Stimulated activated CD8-positive, alpha-beta memory T cell treated with anti-CD3 and anti-CD28 coated beads, Interleukin-4, amount 100 ng/mL, for 24 hours (primary cell): Measurements from ENCODE around the gene ANKRD11.
"Not testable (repeated sequence)": the region's sequence is repeated elsewhere in the genome, so short reads cannot be mapped to it uniquely, and the experiment has no call there.

Source experiments
- DNase-seq: peaks from one replicate; pipeline ENCODE4 v3.0.0-alpha.2; 2020; ENCODE audit warnings: low read depth

Gene ANKRD11

DNA sequence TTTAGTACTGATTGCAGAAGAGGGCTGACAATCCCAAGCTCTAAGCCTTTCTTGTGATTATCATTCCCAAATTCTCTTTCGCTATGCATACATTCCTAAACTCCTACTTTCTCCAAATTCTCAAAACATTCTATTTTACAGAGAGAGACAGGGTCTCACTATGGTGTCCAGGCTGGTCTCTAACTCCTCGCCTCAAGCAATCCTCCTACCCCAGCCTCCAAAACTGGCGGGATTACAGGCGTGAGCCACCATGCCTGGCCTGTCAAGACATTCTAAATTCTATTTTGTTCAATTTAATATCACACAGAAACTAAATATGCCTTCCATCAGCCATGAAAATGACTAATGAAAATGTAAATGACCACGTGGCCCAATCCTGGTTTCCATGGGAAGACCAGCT lies 39.8 kb downstream of the ANKRD11 start:
- DNase-seq = no peak

DNA sequence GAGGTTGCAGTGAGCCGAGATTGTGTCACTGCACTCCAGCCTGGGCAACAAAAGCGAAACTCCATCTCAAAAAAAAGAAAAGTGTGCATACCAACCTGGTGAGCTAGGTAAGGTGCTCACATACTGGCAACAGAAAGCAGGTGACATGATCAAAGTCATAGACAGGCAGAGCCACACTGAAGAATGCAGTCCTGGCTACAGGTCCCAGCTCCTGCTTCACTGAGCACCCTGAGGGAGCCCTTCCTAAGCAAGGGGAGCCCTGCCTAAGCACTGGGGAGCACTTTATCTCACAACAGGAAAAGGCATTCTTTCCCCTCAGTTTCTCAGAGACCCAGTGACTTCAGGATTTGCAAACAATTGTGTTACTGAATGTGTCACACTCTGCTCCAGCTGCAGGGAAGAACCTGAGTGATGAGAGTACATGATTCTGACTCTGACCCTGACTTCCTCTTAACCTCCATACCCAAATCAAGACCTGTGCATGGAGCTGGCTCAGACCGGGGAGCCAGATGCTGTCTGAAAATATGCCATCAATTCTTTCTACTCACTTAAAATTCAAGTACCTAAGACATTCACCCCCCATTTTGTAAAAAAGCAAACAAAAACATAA lies 40.5 kb downstream of the ANKRD11 start:
- DNase-seq = no peak

DNA sequence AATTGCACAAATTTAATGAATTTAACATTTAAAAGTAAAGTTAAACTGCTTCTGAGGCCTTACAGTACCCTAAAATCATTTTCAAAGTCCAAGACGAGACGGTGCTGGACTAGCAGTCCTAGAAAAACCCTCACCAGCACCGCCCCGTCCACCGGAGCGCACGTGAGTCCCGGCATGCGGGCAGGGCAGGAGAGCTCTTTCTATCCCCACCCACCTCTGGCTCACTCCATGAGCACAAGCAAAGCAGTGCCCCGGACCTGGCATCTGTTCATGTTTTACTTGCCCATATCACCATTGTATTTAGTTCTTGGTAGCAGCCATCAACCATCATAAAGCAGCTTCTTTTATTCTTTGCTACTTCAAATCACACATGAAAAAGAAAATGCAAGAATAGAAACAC lies 41.7 kb downstream of the ANKRD11 start:
- no peak for DNase-seq

DNA sequence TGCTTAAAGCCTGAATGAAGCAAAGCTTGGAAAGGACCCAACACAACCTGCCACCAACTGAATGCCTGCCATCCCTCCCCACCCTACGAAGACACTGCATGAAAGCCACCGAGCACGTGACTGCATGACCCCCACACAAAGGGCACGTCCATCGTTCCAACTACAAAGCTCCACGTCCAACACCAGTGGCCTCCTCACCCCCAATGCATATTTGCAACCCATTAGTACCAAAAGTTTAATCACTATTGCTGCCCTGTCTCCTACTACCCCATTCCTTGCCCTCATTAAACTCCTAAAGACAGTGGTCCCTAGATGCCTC lies 43.4 kb downstream of the ANKRD11 start:
- no peak for DNase-seq

DNA sequence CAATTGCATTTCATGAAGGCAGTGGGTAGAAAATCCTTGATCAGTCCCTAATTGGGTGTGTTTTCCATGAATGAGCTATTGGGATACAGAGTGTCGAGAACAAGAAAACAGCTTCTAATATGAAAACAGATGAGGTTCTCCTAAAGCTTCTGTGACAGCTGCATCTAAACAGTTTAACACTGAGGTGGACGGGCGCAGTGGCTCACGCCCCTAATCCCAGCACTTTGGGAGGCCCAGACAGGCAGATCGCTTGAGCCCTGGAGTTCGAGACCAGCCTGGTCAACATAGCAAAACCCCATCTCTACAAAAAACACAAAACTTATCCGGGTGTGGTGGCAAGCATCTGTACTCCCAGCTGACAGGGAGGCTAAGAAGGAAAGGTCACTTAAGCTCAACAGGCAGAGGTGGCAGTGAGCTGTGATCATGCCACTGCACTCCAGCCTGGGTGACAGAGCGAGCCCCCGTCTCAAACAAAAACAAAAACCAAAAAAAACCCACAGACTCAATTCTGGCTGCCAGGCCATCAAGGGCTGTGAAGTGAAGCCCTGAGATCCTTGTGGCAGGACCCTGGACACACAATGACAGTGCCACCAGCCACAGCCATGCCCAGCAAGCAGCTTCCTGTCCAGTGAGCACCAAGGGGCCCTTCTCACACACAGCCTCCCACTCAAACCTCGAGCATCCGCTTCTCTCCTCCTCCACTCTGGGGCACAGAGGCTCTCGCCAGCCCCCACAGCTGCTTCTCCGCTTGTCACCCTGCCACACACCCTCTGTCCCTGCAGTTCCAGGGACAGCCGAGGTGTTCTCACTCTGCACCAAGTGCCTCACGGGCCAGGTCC lies 44.0 kb downstream of the ANKRD11 start:
- peak; percentile 26 for DNase-seq

DNA sequence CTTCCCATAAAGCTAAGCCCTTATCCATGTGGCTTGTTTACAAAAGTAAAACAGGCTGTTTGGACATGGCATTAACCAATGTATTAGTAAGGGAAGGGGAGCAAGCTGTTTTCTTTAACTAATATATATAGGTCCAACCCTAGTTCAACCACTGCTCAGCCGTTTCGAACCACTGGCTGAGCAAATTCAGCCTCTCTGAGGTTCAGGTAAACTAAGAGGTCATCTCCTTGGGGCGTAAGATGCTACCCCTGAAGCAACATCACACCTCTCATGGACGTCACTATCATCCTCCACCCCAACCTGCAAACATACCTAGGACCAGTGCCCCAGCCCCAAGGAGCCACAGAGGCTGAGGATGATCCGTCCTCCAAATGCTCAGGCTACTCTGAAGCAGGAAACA lies 45.2 kb downstream of the ANKRD11 start:
- no peak for DNase-seq

DNA sequence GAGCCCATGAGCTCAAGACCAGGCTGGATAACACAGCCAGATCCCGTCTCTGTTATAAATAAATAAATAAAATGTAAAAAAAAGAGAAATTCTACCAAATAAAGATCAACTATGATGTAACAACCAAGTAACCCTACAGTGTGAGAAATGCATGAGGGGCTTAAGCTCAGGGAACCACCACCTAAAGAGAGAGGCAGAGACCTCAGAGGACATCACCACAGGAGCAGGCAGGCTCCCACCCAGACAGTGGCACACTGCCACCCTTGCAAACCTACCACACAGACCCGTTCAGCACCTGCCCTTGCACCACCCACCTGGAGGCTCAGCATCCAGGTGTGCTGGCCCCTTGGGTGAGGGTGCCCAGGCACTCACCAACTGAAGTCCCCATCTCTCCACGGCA lies 45.6 kb downstream of the ANKRD11 start:
- DNase-seq = no peak

DNA sequence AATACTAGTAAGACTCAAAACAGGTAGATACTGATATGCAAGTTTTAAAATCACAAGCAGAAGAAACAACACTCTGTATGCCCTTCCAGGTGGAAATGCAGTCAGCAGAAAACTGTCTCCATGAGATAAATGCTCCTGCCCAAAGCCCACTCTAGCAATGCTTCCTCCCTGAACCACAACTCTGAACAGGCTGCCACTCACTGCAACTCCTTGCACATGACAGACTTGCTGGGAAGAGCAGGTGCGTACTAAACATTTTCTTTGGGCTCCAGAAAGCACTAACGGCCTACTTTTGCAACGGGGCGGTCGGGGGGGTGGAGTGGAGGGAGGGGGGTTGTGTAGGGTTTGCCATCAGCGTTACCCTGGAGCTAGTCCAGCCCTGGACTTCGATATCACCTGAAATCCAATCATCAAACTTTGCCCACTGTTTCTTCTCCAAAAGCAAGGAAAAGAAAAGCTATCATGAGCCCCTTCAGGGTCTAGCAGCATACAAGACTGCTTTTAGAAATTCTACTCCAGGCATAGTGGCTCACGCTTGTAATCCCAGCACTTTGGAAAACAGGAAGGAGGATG lies 46.1 kb downstream of the ANKRD11 start:
- no peak for DNase-seq

DNA sequence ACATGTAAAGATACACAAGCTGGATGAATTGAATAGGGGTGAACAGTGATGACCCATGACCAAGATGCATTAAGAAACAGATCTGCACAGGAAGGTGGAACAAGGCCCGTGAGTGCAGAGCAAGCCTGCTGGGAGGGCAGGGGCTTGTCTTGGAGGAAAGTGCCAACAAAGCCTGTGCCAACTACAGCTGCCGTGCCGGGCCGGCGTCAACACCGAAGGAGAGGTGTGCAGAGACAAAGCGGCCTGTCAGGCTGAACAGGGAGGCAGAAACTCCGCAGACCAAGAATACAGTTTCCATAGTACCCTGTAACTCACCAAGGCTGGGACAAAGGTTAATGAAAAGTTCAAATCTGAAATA lies 46.7 kb downstream of the ANKRD11 start:
- no peak for DNase-seq

DNA sequence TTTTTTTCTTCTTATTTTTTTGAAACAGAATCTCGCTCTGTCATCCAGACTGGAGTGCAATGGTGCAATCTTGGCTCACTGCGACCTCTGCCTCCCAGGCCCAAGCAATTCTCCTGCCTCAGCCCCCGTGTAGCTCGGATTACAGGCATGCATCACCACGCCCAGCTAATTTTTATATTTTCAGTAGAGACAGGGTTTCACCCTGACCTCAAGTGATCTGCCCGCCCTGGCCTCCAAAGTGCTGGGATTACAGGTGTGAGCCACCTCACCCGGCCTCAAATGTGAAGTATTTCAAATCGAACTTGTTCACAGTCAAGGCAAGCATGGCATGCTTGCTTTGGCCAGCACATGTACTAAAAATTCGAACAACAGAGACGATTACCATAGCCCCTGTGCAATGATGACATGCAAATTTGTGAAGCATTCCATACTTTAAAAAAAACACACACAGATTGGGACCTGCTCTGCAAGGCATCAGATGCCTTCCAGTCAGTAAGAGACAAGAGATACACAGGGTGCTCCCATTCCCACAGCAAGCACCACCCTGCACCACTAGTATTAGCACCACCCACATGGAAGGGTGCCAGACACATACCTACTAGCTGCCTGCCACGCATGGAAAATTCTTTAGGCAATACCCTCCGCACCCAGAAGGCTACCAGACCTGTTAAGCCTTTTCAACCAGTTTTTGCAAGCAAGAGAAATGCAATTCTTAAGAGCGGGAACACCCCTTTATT lies 47.2 kb downstream of the ANKRD11 start:
- no peak for DNase-seq

DNA sequence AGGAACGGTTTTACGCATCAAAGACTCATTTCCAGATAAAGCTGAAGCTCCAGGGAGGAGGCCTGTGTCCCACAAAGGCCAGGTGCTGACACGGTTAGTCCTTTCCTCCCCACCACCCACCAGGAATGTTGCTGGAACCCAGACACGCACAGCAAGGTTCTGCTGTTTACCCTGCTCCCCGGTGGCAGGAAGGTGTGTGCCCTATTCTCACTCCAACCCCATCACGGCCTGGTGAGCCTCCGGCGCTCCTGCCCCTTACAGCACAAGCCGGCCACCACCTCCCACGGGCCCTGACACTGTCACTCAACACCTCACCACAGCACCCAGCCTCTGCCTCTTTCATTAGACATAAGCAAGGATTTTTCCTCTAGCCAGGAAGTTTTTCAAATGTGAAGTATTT lies 47.8 kb downstream of the ANKRD11 start:
- DNase-seq = no peak

DNA sequence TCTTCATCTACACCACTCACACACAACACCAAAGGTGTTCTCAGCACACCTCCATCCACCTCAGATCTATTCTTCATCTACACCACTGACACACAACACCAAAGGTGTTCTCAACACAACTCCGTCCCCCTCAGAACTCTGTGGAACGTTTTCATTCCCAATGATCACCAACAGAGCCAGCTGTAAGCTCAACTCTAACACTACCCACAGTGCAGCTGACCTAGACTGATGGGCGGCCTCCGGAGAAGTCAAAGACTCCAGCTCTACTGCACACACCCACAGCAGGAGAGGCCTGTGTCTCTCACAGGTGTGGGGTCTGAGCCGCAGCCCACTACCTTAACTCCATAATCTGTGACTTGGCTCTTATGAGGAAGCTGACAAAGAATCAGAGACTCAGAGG lies 50.7 kb downstream of the ANKRD11 start:
- DNase-seq = no peak

DNA sequence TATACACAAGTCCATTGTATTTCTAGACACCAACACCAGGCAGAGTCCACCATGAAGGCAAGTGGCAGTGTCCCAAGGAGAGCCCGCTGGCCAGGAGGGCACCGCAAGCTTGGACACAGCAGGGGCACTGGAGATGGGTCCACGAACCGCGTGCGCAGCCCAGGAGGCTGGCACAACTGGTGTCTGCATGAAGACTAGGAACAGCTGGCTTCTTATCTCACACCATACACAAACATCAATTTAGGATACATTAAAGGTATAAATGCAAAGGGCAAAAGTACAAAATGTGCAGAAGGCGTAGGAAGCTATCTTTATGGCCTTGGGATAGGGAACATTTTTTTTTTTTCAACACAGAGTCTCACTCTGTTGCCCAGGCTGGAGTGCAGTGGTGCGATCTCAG lies 52.4 kb downstream of the ANKRD11 start:
- DNase-seq = no peak

DNA sequence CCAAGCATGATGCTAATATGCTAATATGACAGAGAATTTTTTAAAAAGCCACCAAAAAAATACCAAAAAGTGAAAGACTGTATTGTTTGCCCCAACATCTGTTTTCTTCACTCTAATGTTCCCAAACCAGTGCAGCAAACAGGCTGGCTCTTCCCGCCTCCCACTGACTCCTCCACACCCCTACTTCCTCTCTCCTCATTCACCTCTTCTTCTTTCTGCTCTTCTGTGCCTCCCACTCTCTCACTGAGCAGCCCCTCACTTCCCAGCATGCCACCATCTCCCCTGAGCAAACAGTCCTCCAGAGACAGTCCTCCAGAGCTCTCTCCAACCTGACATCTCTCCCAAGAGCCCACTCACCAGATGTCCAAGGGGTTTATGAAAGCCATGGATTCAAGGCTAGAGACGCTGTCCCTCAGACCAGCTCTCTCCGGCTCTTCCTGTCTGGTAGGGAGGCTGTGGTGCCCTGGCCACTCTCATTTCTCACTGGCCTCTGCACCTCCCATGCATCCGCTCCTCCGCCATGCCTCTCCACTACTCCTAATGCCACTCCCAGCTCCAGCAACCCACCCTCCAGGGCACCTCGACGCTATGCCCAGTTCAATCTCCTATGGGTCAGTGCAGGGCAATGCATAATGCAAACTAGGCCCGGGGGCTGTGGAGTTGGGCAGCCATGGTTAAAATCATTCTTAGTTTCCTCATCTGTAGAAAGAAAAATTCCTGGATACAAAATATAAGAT lies 52.9 kb downstream of the ANKRD11 start:
- no peak for DNase-seq

DNA sequence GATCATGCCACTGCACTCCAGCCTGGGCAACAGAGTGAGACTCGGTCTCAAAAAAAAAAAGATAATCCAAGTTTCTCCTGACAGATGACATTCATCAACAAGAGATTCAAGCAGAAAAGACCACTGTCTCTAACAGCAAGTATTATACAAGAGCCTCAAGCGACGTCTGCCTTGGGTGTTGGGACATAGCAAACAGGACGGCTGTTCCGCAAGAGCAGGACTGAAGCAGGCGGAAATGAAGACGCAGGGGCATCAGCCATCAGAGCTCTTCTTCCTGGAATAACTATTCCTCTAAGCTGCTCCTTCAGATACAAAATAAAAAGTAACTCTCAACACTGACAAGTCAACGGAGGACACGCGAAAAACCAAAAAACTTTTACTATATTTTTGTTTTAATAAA lies 54.0 kb downstream of the ANKRD11 start:
- DNase-seq = no peak

DNA sequence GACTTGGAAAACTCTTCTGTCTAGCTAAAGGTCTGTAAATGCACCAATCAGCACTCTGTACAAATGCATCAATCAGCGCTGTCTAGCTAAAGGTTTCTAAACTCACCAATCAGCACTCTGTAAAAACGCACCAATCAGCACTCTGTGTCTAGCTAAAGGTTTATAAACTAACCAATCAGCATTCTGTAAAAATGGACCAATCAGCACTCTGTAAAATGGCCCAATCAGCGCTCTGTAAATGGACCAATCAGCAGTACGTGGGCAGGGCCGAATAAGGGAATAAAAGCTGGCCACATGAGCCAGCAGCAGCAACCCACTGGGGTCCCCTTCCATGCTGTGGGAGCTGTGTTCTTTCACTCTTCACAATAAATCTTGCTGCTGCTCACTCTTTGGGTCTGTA lies 55.3 kb downstream of the ANKRD11 start:
- not testable (repeated sequence) for DNase-seq

DNA sequence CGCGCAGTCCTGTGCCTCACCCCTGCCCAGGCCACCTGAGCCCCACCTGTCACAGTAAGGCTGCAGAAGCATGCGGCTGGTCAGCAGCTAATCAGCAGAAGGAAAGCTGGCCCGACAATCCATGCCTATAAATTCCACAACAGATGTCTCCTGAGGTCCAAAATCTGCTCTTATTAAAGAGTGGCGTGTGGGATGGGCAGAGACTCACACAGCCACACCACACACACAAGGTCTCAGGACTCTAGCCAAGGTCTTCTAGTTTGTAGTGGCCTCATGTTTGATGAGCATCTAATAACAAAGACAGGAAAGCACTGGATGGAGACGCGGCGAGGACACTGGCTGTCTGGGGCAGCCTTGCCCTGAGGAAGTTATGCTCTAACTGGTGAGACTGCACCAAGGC lies 55.9 kb downstream of the ANKRD11 start:
- DNase-seq = no peak

DNA sequence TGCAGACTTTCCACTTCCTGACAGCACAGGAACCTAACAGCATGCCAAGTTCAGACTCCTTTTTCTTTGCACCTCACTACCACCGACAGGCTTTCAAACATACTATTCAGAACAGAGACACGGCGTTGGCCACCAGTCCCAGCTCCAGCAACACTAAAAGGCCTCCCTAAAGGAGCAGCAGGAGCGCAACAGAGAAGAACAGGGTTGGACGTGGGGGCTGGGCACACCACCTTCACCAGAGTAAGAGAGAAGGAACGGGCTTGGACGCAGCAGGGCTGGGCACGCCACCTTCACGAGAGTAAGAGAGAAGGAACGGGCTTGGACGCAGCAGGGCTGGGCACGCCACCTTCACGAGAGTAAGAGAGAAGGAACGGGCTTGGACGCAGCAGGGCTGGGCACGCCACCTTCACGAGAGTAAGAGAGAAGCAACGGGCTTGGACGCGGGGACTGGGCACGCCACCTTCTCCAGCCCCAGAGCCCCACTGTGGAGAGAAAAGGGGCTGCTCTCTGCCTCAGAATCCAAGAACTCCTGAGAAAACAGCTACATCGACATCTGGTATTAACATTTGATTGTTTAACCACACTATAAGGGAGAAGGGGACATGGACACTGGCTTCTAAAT lies 56.9 kb downstream of the ANKRD11 start:
- not testable (repeated sequence) for DNase-seq

DNA sequence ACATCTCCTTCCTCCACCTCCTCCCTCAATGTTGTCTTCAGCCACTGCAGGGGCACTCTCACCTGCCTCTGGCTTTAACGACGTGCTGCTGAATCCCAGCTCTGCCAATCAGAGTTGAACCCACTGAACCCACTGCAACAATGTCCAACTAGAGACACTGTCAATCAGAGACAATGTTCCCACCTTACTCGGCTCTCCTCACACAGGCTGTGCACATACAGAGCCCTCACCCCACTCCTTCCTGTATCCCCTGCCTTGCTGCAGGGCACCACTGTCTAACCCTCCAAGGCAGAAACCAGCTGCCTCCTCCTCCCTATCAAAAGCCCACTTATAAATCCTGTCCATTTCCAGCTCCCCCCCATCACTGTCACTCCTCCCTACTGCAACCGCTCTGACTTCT lies 58.7 kb downstream of the ANKRD11 start:
- no peak for DNase-seq

DNA sequence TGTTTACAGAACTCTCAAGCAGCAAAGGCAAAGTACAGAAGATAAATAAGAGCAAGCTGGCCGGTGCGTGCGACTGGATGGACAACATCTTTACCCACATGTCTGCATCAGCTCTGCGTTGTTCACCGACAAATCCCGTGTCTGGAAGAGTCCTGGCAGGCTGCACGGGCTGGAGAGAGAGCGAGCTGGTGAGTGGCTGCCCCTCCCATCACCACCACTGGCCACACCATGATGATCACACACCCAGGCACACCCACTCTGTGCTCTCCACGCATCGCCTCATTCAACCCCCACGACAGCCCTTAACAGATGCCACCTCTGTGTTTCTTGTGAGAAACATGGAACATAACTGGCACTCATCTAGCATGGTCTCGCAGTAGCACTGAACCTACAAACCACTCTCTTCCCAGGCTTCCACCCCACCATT lies 59.2 kb downstream of the ANKRD11 start:
- DNase-seq = no peak

DNA sequence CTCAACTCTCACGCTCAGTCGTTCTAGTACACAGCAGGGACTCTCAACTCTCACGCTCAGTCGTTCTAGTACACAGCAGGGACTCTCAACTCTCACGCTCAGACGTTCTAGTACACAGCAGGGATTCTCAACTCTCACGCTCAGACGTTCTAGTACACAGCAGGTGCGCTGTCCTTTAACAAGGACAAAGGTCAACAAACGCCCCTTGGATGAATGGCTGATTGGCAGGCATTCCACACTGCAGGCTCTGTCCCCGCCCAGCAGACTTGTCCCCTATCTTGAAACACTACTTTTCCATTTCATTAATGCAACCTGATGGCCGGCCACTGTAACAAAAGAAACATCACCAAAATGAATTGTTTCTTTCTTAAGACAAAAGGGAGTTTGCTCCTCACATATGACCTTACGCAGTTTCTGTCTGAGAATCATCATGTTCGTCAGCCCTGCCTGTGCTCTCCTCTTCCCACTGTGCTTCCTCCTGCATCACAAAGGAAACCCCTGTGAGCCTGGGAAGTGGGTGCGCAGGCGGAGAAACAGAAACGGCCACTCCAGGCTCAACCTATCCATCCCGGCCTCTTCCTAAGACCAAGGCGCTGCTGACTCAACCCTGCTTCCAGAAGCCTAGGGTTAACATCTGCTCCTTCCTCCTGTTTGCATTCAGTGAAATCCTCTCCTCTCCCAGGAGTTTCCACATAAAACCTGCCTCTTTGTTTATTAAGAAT lies 59.8 kb downstream of the ANKRD11 start:
- DNase-seq = no peak
